OCI-LY7 (cell line): ENCODE measurements around the gene GNB2.
"Not testable (repeated sequence)": the region's sequence is repeated elsewhere in the genome, so short reads cannot be mapped to it uniquely, and the experiment has no call there.

Source experiments
- CTCF ChIP-seq: fragments of 200-600 bp; sonication (generic); conservative IDR thresholded peaks from 2 replicates; pipeline ENCODE4 v1.5.1; 2014; ENCODE audit warnings: mild to moderate bottlenecking, antibody characterized with exemption, low read length, moderate library complexity, mixed read lengths
- EZH2phosphoT487 ChIP-seq: fragments of 200-600 bp; sonication (generic); IDR thresholded peaks from 2 replicates; pipeline ENCODE4 v1.6.1; 2018; ENCODE audit warnings: low read depth, borderline replicate concordance, mild to moderate bottlenecking, mixed run types, antibody characterized with exemption, low read length, moderate library complexity, mixed read lengths

- not testable (repeated sequence) for TF ChIP-seq CTCF, EZH2phosphoT487
Measured at GRCh38 chr7:100669106-100669505, 4.4 kb upstream of the GNB2 start.
